SJSA1 (cell line): ENCODE results near the gene TMEM178B. TPM values are rescaled to one million over a fixed set of nuclear protein-coding genes. Genes with fewer than 3 reads are reported as not detected.
"Not testable (repeated sequence)": the region's sequence is repeated elsewhere in the genome, so short reads cannot be mapped to it uniquely, and the experiment has no call there.

Experiments
- DNase-seq, 2 experiments: peaks; one replicate each; pipeline ENCODE4 v3.0.0-alpha.2; 2015 to 2020; ENCODE audit warnings: low spot score in 2 of 2, low read depth in 1 of 2
- H3K27ac ChIP-seq: fragments of 250-450 bp; sonication (Bioruptor Pico); 2 replicates; pipeline ENCODE4 v1.5.1; 2020; ENCODE audit warnings: mild to moderate bottlenecking, moderate library complexity
- H3K27me3 ChIP-seq: fragments of 250-450 bp; sonication (Bioruptor Pico); replicated peaks from 2 replicates; pipeline ENCODE4 v1.5.1; 2020; ENCODE audit warnings: mild to moderate bottlenecking, moderate library complexity
- H3K36me3 ChIP-seq: fragments of 250-450 bp; sonication (Bioruptor Pico); 2 replicates; pipeline ENCODE4 v1.5.1; 2020; ENCODE audit warnings: mild to moderate bottlenecking
- H3K4me1 ChIP-seq: fragments of 250-450 bp; sonication (Bioruptor Pico); replicated peaks from 2 replicates; pipeline ENCODE4 v1.6.1; 2021; ENCODE audit warnings: mild to moderate bottlenecking
- H3K4me3 ChIP-seq: fragments of 250-450 bp; sonication (Bioruptor Pico); 2 replicates; pipeline ENCODE4 v1.5.1; 2020; ENCODE audit warnings: mild to moderate bottlenecking
- H3K9me3 ChIP-seq: fragments of 250-450 bp; sonication (Bioruptor Pico); replicated peaks from 2 replicates; pipeline ENCODE4 v1.5.1; 2020; ENCODE audit warnings: mild to moderate bottlenecking
- total RNA-seq: library from RNA; depleted of rRNA; stranded (reverse); fragments of >200 nt; shearing (Covaris generic); gene quantifications from 2 replicates; pipeline ENCODE4 v1.2.3, GENCODE V29; 2014

The TMEM178B gene
- total RNA-seq, 1 experiment from 2014 or later: under 0.01 TPM

GRCh38 chr7:141191277-141191676 is 117.4 kb downstream of the TMEM178B start:
- no peak for DNase-seq
- no peaks in the 10 kb centered on the region for H3K27me3 ChIP-seq

GRCh38 chr7:141193066-141193465 is 119.2 kb downstream of the TMEM178B start:
- H3K4me3 ChIP-seq: no peak overlapping the region
- no peaks in the 10 kb centered on the region for H3K36me3 ChIP-seq
- DNase-seq: no peak
- H3K9me3 ChIP-seq: no peaks in the 10 kb centered on the region
- H3K27me3 ChIP-seq: no peaks in the 10 kb centered on the region
- H3K27ac ChIP-seq: no peak overlapping the region
- no peaks in the 10 kb centered on the region for H3K4me1 ChIP-seq

More at GRCh38 chr7:141191277-141191676, 117.4 kb downstream of the TMEM178B start:
- Histone ChIP-seq H3K27ac (no peak overlapping the region), H3K4me1 (no peaks in the 10 kb centered on the region), H3K4me3 (no peak overlapping the region), H3K9me3 (no peaks in the 10 kb centered on the region), H3K36me3 (no peaks in the 10 kb centered on the region)

GRCh38 chr7:141195722-141196121 is 121.9 kb downstream of the TMEM178B start:
- H3K4me3 ChIP-seq, DNase-seq, H3K36me3 ChIP-seq: not testable (repeated sequence)

GRCh38 chr7:141198194-141198958 is 124.5 kb downstream of the TMEM178B start:
- H3K4me1 ChIP-seq: no peaks in the 10 kb centered on the region
- H3K9me3 ChIP-seq: no peaks in the 10 kb centered on the region
- DNase-seq: no peak
- no peak overlapping the region for H3K27ac ChIP-seq
- H3K36me3 ChIP-seq: no peaks in the 10 kb centered on the region
- no peak overlapping the region for H3K4me3 ChIP-seq
- no peaks in the 10 kb centered on the region for H3K27me3 ChIP-seq

More at GRCh38 chr7:141195722-141196121, 121.9 kb downstream of the TMEM178B start:
- H3K9me3 ChIP-seq, H3K27ac ChIP-seq, H3K27me3 ChIP-seq, H3K4me1 ChIP-seq: not testable (repeated sequence)

GRCh38 chr7:141200191-141201108 is 126.6 kb downstream of the TMEM178B start:
- no peak for DNase-seq
- no peaks in the 10 kb centered on the region for H3K27me3 ChIP-seq
- no peak overlapping the region for H3K27ac ChIP-seq
- no peaks in the 10 kb centered on the region for H3K4me1 ChIP-seq
- H3K9me3 ChIP-seq: no peaks in the 10 kb centered on the region
- no peak overlapping the region for H3K4me3 ChIP-seq
- H3K36me3 ChIP-seq: no peaks in the 10 kb centered on the region

GRCh38 chr7:141201145-141201885 is 127.5 kb downstream of the TMEM178B start:
- no peak for DNase-seq
- no peak overlapping the region for H3K27ac ChIP-seq
- no peak overlapping the region for H3K4me3 ChIP-seq
- H3K36me3 ChIP-seq: no peaks in the 10 kb centered on the region
- H3K4me1 ChIP-seq: no peaks in the 10 kb centered on the region
- no peaks in the 10 kb centered on the region for H3K9me3 ChIP-seq
- H3K27me3 ChIP-seq: no peaks in the 10 kb centered on the region

GRCh38 chr7:141202535-141202934 is 128.7 kb downstream of the TMEM178B start:
- DNase-seq: no peak
- H3K4me1 ChIP-seq: no peaks in the 10 kb centered on the region
- H3K9me3 ChIP-seq: no peaks in the 10 kb centered on the region
- H3K36me3 ChIP-seq: no peaks in the 10 kb centered on the region
- no peaks in the 10 kb centered on the region for H3K27me3 ChIP-seq
- no peak overlapping the region for H3K4me3 ChIP-seq
- H3K27ac ChIP-seq: no peak overlapping the region

GRCh38 chr7:141203177-141203576 is 129.3 kb downstream of the TMEM178B start:
- no peak overlapping the region for H3K4me3 ChIP-seq

GRCh38 chr7:141203586-141203985 is 129.7 kb downstream of the TMEM178B start:
- H3K9me3 ChIP-seq: no peaks in the 10 kb centered on the region
- no peak overlapping the region for H3K4me3 ChIP-seq
- no peak for DNase-seq

More at GRCh38 chr7:141203177-141203576, 129.3 kb downstream of the TMEM178B start:
- Histone ChIP-seq H3K9me3 (no peaks in the 10 kb centered on the region), H3K27me3 (no peaks in the 10 kb centered on the region), H3K36me3 (no peaks in the 10 kb centered on the region), H3K27ac (no peak overlapping the region), H3K4me1 (no peaks in the 10 kb centered on the region)
- no peak for DNase-seq

GRCh38 chr7:141207661-141208060 is 133.8 kb downstream of the TMEM178B start:
- no peaks in the 10 kb centered on the region for H3K36me3 ChIP-seq
- H3K4me3 ChIP-seq: no peak overlapping the region
- no peaks in the 10 kb centered on the region for H3K4me1 ChIP-seq
- H3K27ac ChIP-seq: no peak overlapping the region
- DNase-seq: no peak
- no peaks in the 10 kb centered on the region for H3K27me3 ChIP-seq
- no peaks in the 10 kb centered on the region for H3K9me3 ChIP-seq

More at GRCh38 chr7:141203586-141203985, 129.7 kb downstream of the TMEM178B start:
- Histone ChIP-seq H3K27me3 (no peaks in the 10 kb centered on the region), H3K36me3 (no peaks in the 10 kb centered on the region), H3K27ac (no peak overlapping the region), H3K4me1 (no peaks in the 10 kb centered on the region)

GRCh38 chr7:141208539-141208938 is 134.7 kb downstream of the TMEM178B start:
- no peak for DNase-seq
- Histone ChIP-seq H3K9me3 (no peaks in the 10 kb centered on the region), H3K27ac (no peak overlapping the region), H3K4me3 (no peak overlapping the region), H3K4me1 (no peaks in the 10 kb centered on the region), H3K36me3 (no peaks in the 10 kb centered on the region), H3K27me3 (no peaks in the 10 kb centered on the region)

GRCh38 chr7:141209454-141209853 is 135.6 kb downstream of the TMEM178B start:
- Histone ChIP-seq H3K27ac (no peak overlapping the region), H3K9me3 (no peaks in the 10 kb centered on the region), H3K4me3 (no peak overlapping the region), H3K27me3 (no peaks in the 10 kb centered on the region), H3K36me3 (no peaks in the 10 kb centered on the region), H3K4me1 (no peaks in the 10 kb centered on the region)
- DNase-seq: no peak

- H3K4me1 ChIP-seq: no peaks in the 10 kb centered on the region
- no peaks in the 10 kb centered on the region for H3K27me3 ChIP-seq
These were observed 137.0 kb downstream of the TMEM178B start for GRCh38 chr7:141210862-141211261.

More at GRCh38 chr7:141210862-141211261, 137.0 kb downstream of the TMEM178B start:
- DNase-seq: no peak
- Histone ChIP-seq H3K27ac (no peak overlapping the region), H3K9me3 (no peaks in the 10 kb centered on the region), H3K36me3 (no peaks in the 10 kb centered on the region), H3K4me3 (no peak overlapping the region)
